ENCODE data around the gene ZC2HC1C.

ZC2HC1C gene, protein sequence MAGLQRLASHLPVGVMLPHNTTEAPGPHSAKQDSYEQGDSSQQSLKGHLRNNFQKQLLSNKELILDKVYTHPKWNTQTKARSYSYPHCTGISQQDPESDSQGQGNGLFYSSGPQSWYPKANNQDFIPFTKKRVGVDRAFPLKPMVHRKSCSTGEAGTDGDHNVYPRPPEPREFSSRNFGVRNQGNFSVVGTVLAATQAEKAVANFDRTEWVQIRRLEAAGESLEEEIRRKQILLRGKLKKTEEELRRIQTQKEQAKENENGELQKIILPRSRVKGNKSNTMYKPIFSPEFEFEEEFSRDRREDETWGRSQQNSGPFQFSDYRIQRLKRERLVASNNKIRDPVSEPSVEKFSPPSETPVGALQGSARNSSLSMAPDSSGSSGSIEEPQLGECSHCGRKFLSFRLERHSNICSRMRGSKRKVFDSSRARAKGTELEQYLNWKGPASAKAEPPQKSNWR

DNA sequence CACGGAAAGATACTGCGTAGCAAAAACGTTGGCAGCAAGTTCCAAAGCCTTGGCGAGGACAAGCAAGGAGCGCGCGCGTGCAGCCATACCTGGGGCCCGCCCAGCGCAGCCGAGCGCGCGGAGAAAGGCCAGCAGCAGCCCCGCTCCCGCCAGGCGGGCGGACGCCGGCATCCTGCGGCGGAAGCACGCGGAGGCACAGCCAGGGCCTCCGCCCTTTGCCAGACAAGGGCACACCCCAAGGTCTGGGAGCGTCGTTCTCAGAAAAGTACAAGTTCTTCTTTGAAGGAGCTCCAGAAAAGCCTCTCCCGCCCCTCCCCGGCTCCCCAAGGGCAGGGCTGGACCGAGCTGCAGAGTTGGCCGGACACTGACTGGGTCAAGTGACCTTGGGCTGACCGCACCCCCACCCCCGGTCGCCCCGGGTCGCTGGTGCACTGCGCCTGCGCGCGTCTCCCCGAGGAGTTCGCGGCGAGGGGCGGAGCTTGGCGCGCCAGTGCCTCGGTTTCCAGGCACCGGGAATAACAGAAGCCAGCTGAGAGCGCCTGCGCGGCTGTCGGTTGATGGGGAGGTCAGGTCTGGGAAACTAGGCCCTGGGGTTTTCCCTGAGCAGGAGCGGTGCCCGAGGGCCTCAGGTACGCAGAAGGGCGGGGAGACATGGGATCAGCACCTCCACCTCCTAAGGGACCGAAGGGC, at the start of gene ZC2HC1C:
Gene ZC2HC1C (plus strand): TSS at position 521 of the 690 bp plus-strand sequence. CDS start 933 bp downstream, outside the sequence.
- DNase-seq (ENCODE audit: low read depth, low spot score): peak; percentile 10

DNA sequence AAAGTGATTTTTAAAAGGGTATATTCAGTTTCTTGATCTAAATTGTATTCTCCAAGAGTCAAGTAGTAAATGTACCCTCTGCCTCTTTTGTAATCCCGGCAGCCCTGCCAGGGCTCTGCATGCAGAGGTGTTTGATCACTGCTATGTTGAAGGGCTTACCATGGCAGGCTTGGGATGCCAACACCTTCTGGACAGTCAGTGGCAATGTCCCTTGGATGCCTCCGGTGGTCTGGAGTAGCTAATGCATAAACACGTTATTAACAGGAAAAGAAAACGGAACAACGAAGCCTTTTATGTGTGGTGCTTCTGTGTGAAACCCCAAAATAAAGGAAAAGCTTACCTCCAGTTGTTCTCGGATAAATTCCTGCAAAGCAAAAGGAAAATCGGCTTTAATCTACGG, 46.8 kb upstream of the ZC2HC1C start:
- no peak for DNase-seq (ENCODE audit: low read depth, low spot score)

DNA sequence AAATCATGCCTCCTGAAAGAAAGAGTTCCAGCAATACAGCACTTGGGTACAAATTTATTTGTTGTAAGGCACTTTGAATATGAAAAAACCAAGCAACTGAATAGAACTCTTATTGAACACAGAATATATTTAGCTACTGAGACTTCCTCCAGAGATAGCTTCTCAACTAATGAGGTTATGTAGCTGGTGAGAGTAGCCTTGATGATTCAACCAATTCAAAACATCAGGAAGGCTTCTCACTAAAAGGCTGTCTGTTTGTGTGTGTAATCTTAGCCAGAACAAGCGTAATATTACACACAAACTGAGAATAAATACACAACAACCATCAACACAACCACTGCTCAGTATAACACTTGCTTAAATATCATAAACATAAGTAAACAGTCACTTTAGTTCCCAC, 46.3 kb upstream of the ZC2HC1C start:
- DNase-seq (ENCODE audit: low read depth, low spot score): no peak

DNA sequence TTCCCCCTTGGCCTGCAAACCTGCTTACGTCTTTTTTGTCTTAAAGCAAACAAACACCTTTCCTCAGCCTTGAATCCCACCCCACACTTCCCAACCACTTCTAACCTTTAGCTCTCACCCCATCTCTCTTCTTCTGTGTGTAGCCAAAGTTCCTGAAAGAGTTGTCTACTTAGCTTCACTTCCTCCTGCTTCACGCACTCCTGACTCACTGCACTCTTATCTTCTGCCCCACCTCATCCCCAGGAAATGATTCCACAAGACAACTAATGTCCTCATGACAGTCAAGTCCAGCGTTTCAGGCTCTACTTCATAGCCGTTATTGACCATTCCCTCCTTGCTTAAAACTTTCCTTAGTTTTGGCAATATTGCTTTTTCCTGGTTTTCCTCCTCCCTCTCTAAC, 44.4 kb upstream of the ZC2HC1C start:
- no peak for DNase-seq (ENCODE audit: low read depth, low spot score)

DNA sequence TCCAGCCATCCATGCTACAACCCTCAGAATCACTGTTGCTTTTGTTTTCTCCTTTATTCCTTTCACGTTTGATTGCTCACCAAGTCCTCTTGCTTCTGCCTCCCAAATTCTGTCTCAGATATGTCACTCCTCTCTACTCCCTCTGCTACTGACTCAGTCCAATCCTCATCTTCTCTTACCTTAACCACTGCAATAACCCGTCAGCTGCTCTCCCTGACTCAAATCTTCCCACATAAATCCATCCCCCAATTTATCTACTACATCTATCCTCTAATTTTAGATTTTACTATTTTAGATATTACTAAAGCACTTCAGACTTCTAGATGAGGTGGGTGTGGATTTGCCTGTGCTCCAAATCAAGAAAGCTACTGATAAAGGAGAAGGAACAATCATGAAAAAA, 43.6 kb upstream of the ZC2HC1C start:
- DNase-seq (ENCODE audit: low read depth, low spot score): no peak

DNA sequence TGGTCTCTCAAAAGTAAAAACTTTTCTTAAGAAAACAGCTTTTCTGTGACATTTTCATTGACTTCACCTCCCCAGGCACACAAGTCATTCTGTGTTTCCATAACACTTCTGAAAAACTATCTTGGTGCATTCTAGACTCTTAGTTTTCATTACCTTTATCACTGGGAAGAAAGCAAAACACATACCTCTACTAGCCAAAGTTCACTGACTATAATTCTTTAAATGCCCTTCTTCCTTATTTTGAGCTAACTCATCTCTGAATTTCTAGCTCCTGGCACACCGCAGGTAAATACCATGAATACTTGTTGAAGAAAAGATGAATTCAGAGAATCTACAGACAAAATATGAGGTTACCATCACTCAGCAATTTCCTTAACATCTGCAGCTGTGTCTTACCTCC, 39.3 kb upstream of the ZC2HC1C start:
- DNase-seq (ENCODE audit: low read depth, low spot score): no peak

DNA sequence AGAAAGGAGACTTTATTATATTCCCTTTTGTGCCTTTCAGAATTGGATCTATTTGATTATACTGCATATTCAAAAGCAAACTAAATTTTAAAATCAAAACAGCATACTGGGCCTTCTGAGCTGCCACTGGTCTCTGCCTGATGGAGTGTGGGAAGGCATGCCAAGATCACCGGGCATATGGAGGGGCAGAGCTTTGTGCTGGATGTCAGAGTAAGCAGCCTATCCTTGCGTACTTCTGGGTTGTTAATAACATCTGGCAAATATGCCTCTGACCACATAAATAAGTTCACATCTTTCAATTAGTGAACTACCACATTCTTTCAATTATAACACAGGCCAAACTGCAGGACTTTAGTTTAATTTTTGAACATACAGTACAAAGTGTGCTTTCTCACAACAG, 36.5 kb upstream of the ZC2HC1C start:
- DNase-seq (ENCODE audit: low read depth, low spot score): no peak

DNA sequence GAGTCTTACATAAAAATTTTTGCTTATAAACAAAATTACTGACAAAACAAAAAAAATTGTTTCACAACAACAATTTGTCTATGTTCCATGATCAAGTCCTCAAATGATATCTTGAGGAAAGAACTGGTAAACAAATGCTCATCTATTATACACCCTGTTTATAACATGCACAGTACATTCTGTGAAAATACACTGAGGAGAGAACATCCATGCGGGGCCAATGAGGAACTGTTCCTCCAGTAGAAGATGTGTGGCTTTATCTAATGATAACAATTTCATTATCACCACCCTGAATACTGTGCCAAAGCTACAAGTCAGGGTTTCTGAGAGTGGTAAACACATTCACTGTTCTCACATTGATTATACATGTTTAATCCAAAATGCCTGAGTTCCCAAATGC, 28.9 kb upstream of the ZC2HC1C start:
- DNase-seq (ENCODE audit: low read depth, low spot score): no peak

DNA sequence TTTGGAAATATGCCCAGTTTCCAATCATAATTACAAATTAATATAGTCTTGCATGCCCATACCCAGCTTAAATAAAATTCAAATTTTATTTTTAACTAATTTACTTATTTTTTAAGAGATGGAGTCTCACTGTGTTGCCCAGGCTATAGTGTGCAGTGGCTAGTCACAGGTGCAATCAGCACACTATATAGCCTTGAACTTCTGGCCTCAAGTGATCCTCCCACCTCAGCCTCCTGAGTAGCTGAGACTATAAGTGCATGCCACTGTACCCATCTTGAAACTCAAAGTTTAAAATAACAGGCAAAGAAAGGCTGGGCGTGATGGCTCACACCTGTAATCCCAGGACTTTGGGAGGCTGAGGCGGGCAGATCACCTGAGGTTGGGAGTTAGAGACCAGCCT, 28.5 kb upstream of the ZC2HC1C start:
- no peak for DNase-seq (ENCODE audit: low read depth, low spot score)

DNA sequence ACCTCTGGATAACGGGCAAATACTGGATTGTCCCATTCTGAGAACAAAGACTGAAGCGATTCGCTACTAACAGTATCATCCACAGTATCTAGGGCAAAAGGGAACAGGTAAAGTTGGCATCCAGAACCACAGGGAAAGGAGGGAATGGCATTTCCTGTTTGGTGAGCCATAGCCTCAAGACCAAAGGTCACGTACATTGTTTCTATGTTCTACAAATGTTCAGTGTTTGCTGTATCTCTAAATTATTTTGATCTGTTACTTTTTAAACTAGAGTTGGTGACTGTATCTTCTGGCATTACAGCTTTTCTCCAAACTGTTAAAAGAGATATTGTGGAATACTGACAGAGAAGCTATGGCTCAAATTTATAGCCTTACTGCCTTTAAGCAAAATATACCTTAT, 27.8 kb upstream of the ZC2HC1C start:
- DNase-seq (ENCODE audit: low read depth, low spot score): no peak

DNA sequence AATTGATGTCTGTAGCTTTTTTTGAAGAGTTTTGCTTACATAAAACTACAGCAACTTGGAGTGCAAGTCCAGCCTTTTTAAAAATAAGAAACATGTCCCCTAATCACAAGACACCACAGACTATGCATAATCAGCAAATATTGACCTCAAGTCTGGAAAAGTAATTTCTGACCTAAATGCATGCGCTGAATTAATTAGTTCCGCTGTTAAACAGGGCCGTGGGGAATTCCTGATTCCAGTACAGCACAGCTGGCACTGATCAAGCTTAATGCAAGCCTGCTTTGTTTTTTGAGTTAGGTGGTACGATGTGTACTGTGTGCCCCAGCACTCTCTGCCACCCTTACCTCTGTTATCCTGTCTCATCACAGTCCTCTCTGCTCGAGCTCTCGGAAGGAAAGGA, 27.4 kb upstream of the ZC2HC1C start:
- DNase-seq (ENCODE audit: low read depth, low spot score): no peak

DNA sequence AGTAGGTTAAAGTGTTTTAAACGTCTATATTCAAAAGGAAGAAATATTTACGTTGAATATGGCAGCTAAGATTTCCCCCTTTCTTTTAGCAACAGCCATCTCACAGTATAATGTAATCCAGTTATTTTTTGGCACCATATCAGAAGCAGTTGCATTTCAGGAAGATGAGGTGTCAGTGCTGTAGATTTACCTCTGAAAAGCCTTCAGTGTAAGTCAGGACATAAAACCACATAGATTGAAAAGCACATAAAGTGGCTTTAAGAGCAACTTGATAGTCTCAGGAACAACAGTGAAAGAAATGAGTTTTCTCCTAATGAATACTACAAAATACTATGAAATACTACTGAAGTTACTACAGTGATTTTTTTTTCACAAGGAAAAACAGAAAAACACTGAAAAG, 25.1 kb upstream of the ZC2HC1C start:
- no peak for DNase-seq (ENCODE audit: low read depth, low spot score)

DNA sequence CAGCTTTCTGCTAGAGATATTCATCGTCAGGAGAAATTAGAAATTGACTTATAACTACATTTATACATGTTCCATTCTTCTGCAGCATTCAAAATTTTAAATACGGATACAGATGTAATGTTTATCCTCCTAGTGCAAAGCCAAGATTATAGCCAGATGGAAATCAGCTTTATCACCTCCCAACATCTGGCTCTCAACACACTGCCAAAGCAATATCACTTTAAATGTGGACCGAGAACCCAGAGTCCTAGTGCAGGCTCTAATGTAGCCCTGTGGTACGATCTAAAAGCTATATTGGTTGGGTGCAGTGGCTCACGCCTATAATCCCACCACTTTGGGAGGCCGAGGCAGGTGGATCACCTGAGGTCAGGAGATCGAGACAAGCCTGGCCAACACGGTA, 24.7 kb upstream of the ZC2HC1C start:
- DNase-seq (ENCODE audit: low read depth, low spot score): no peak

DNA sequence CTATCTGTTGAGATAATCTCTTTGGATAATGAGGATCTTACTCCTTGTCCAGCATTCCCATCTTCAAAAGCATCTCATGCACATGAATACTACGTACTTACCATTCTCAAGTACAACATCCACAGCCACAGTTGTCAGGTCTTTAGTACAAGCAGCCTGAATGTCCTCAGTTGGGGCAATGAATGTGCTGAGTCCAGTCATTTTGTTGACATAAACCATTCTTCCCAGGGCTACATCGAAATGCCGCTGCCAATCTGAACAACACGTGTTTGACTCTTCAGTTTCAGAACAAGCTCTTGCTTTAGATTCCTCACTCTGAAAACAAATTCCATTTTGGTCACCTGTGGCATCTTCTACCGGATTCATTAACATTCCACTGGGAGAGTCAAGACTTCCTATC, 23.2 kb upstream of the ZC2HC1C start:
- DNase-seq (ENCODE audit: low read depth, low spot score): no peak

DNA sequence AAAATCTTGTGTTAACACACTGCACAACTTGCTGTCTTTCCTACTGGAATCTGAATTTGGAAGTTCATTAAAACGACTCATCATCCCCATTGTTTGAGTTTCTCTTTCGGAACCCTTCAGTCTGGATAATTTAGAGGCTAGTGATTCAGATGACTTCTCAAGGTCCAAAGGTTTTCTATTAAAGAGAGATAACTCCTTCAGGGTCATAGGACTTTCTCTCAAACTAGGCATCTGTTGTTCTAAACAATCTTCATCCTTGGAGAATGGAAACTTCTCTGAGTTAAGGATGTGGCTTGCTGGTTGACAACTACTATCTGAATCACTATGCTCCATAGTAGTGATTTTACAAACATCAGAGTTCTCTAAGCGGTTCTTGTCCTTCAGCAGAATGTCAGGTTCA, 22.5 kb upstream of the ZC2HC1C start:
- DNase-seq (ENCODE audit: low read depth, low spot score): no peak

DNA sequence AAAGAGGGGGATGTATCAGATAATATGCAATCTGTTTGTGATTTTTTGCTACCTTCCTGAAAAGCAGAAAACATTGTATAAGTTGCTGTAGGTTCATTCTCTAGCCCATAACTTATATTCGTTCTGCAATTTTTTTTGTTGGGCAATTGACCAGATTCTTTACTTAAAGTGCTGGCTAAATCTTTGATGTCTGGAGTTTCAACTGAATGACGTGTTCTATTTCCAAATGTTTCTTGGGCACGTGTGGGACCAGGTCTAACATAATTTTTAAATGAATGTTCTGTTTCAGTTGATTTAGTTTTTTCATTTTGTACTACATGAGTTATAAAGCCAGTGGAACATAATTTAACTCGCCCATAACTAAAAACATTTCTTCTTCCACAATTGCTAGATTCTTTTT, 21.9 kb upstream of the ZC2HC1C start:
- DNase-seq (ENCODE audit: low read depth, low spot score): no peak

DNA sequence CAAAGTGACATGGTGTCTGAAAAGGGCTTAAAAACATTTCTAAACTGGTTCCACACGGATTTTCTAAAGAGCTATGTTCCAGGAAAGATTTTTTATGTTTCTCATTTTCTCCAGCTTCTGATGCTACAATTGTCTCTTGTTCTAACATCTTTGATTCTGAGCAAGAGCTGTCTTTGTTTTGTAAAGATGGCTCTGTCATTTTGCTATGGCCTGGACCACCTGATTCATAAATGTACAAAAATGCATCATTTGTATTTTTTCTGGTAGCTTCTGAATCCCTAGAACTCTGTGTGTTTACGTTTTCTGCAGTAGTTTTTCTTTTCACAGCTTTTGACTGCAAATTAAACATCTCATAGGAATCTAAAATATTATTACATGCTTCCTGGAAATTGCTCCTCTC, 21.3 kb upstream of the ZC2HC1C start:
- DNase-seq (ENCODE audit: low read depth, low spot score): no peak

DNA sequence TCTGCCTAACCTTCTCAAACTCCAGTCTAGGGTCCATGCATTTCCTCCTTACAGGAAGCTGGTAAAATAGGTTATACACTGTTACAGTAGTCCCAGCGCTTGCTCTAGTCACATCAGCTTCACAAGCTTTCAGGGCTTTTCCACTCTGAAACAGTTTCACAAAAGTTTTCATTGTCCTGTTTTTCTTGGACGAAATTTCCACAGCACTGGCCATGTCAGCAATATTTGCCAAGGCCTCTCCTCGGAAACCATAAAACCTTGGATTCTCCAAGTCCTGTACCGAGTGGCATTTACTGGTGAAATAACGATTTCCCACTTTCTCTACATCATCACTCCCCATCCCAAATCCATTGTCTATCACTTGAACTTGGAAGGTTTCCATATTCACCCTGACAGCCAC, 20.3 kb upstream of the ZC2HC1C start:
- no peak for DNase-seq (ENCODE audit: low read depth, low spot score)

DNA sequence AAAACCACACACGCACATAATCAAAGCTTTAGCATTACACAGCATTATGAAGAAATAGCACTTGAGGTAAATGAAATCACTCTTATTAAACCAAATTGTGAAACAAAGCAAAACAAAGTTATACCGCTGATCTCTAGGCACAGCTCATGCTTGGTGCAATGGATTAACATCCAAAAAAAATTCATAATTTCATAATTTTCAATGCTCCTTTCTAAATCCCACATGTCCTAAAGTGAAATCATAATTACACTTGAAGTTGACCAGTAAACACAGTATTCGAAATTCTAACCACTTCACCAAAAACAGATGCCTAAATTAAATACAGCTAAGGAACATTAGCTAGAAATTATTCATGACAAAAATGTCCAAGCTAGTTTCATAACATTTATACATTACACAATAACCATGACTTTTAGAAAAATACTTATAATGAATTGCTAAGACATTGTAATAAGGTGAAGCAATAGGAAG, 19.7 kb upstream of the ZC2HC1C start:
- no peak for DNase-seq (ENCODE audit: low read depth, low spot score)

DNA sequence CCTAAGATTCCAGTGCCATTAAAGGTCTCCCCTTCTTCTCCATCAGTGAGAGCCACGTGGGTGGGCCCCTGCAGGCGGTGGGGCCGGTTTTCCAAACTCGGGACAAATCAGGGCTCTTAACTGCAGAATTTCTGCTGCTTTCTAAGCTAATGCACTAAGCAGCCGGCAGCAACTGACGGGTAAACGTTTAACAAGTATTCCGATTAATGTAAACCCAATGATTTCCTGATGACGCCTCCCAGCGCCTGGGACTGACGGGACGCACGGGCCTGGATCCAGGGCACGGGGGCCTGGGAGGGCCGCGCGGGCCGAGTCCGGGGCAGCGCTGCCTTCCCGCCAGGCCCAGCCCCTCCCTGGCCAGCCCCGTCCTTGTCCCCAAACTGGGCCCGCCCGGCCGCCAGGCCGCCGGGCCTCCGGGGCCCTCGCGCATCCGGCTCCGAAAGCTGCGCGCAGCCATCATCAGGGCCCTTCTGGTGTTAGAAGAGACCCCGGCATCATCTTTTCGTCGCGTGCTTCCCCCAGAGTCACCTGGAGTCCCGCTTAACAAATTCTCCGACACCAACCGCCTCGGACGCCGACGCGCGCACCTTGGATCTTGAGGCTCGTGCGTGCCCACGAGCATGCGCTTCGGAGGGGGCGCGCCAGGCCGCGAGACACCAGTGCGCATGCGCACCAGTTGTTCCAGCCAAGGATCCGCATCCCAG, 18.4 kb upstream of the ZC2HC1C start, which contains the start of gene MLH3:
Gene MLH3 (minus strand): TSS at position 616 of the 704 bp plus-strand sequence. CDS start 1,812 bp downstream, outside the sequence.
- peak; percentile 64 for DNase-seq (ENCODE audit: low read depth, low spot score)

DNA sequence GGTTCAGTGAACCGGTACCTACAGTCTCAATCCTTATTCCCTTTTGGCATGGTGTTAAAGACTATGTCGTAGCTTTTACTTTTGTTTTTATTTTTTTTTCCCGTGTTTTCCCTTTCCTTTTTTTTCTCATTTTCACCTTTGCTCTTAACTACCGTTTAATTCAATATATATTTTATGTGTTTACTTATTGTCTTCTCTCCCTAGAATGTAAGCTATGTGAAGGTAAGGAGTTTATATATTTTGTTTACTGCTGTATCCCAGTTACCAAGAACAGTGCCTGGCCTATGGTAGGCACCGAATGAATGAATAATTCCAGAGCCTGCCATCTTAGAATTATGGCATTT, 17.9 kb upstream of the ZC2HC1C start:
- no peak for DNase-seq (ENCODE audit: low read depth, low spot score)
